ENCODE data around the gene HIVEP3.

- TF ChIP-seq POLR2A (IDR thresholded peaks at IDR 0.05) (no peak), CTCF (IDR thresholded peaks at IDR 0.05) (no peak)
These were observed 212.9 kb downstream of the HIVEP3 start for GRCh38 chr1:41705798-41706197.
